Effector memory CD8-positive, alpha-beta T cell (primary cell): Measurements from ENCODE around the gene RNFT2.
"Not testable (repeated sequence)": the region's sequence is repeated elsewhere in the genome, so short reads cannot be mapped to it uniquely, and the experiment has no call there.

ENCODE experiments used
- ATAC-seq: fragments of 150-1000 bp; cut with Tn5 transposase; replicated peaks from 2 replicates; pipeline ENCODE4 v1.10.0; 2021; ENCODE audit warnings: mild to moderate bottlenecking, moderate library complexity
- DNase-seq, 3 experiments: peaks; one replicate each; pipeline ENCODE4 v3.0.0; 2021
- H3K27ac Mint-ChIP-seq, 2 donors: one replicate each; pipeline ENCODE4 v1.8.0; 2022; ENCODE audit warnings: mild to moderate bottlenecking in 2 of 2, mixed read lengths in 2 of 2, moderate library complexity in 2 of 2
- H3K27me3 Mint-ChIP-seq, 2 donors: one replicate each; pipeline ENCODE4 v1.8.0; 2022; ENCODE audit warnings: mixed read lengths in 2 of 2
- H3K36me3 Mint-ChIP-seq: one replicate; pipeline ENCODE4 v1.8.0; 2022; ENCODE audit warnings: mild to moderate bottlenecking, moderate library complexity, mixed read lengths; ENCODE audit not compliant: insufficient read depth
- H3K4me1 Mint-ChIP-seq, 2 donors: one replicate each; pipeline ENCODE4 v1.8.0; 2022; ENCODE audit warnings: low read depth in 2 of 2, mixed read lengths in 2 of 2
- H3K4me3 Mint-ChIP-seq, 2 donors: one replicate each; pipeline ENCODE4 v1.8.0; 2022; ENCODE audit warnings: mild to moderate bottlenecking in 2 of 2, mixed read lengths in 2 of 2, moderate library complexity in 2 of 2
- H3K9me3 Mint-ChIP-seq, 2 donors: one replicate each; pipeline ENCODE4 v1.8.0; 2022; ENCODE audit warnings: mixed read lengths in 2 of 2

The RNFT2 gene

DNA sequence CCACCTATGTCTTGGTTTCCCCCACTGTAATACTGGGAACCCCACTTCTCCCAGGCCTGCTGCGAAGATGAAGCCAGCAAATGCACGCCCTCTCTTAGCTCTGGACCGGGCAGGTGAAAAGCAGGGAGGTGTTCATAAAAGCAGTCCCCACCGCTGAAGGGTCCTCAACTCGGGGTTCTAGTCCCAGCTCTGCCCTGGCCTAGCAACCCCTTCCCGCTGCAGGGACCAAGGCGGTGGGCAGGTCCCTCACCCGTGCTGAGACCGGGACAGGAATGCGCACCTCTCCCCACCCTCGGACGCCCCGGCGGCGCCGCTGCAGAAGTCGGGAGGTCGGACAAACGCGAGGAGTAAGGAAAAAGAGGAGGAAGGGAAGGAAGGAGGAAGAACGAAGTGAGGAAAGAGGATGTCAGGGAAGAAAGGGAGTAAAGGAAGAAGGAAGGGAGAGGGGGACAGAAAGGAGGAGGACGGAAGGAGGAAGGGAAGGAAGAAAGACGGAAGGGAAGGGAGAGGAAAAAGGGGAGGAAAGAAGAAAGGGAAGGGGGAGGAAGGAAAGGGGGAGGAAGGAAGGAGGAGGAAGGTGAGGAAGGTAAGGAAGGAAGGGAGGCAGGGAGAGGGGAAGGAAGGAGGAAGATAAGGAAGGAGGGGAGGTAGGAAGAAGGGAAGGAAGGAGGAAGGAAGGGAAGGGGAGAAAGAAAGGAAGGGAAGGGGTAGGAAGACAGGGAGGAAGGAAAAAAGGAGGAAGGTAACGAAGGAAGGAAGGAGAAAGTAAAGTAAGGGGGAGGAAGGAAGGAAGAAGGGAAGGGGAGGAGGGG is 947 bp upstream of the RNFT2 start:
- DNase-seq (no peak), ATAC-seq (no peak)
- Mint-ChIP-seq H3K36me3 (peaks cover 27% of the 10 kb centered on the region), H3K27me3 (no peaks in the 10 kb centered on the region), H3K9me3 (no peaks in the 10 kb centered on the region), H3K4me3 (peak overlapping the region; percentile 88 to 93), H3K4me1 (peaks cover 35 to 37% of the 10 kb centered on the region in 2 donors), H3K27ac (peak overlapping the region; percentile 91 to 93)

DNA sequence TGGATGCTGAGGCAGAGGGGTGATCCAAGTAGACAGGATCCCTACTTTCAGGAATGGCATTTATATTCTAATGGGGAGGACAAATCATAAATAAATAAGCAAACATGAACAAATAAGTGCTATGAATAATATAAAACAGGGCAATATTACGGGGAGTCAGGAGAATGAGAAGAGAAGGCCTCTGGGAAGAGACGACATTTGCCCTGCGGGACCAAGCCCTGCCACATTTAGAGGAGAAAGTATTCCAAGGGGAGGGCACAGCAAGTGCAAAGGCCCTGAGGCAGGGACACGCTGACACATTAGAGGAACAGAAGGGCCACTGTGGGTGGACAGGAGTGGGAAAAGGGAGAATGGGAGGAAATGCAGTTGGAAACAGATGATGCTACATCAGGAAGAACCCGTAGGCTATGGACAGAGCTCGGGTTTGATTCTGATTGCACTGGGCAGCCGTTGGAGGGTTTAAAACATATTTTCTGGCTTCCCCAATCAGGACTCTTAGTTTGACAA is 1.3 kb downstream of the RNFT2 start:
- Mint-ChIP-seq H3K4me3 (no peak overlapping the region), H3K27me3 (no peaks in the 10 kb centered on the region), H3K9me3 (no peaks in the 10 kb centered on the region), H3K27ac (no peak overlapping the region), H3K36me3 (peaks cover 18% of the 10 kb centered on the region), H3K4me1 (peaks cover 26 to 34% of the 10 kb centered on the region in 2 donors)
- ATAC-seq (no peak), DNase-seq (no peak)

- not testable (repeated sequence) for H3K27me3 Mint-ChIP-seq, H3K27ac Mint-ChIP-seq, ATAC-seq, H3K4me3 Mint-ChIP-seq, DNase-seq, H3K9me3 Mint-ChIP-seq, H3K4me1 Mint-ChIP-seq
- peaks cover 11% of the 10 kb centered on the region for H3K36me3 Mint-ChIP-seq
Observed at GRCh38 chr12:116742787-116743186, 4.7 kb downstream of the RNFT2 start.

DNA sequence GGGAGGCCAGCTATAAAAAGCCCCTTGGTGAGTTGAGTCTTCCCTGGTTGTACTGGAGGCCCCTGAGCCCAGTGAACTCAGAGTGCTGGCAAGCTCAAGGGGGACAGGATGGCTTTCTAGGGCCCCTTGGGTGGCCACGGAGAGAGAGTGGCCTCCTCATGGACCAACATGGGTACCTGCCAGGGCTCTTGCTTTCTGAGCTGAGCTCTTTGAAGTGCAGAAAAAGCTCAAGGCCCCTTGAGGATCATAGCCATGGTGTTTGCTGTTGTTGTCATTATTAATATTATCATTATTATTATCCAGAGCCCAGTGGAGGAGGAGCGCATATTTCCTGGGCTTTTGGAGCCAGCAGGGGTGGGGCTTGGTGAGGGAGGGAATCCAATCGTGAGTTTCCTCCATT is 6.7 kb downstream of the RNFT2 start:
- no peaks in the 10 kb centered on the region for H3K4me1 Mint-ChIP-seq
- no peak overlapping the region for H3K27ac Mint-ChIP-seq
- H3K9me3 Mint-ChIP-seq, result no peaks in the 10 kb centered on the region
- no peak overlapping the region for H3K4me3 Mint-ChIP-seq
- H3K27me3 Mint-ChIP-seq, result no peaks in the 10 kb centered on the region
- ATAC-seq (no peak), DNase-seq (no peak)
- peaks cover 3% of the 10 kb centered on the region for H3K36me3 Mint-ChIP-seq

DNA sequence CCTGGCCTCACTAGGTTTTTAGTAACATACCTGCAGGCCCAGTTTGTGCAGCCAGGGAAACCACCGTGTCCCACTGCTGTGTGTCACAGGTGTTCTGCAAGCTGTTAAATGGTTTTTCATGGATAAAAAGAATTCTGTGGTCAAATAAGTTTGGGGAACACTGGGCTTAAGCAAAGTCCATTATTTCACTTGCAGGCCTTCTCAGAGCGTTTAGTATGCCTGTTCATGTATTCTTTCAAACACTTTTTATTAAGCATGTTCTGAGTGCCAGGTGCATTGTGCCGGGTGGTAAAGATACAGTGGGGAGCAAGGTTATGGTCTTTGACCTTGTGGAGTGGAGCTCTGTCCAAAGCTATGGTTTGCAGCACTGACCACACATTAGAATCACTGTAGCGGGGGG is 7.4 kb downstream of the RNFT2 start:
- DNase-seq, result no peak

GRCh38 chr12:116749884-116750283 is 11.8 kb downstream of the RNFT2 start:
- H3K36me3 Mint-ChIP-seq, result no peaks in the 10 kb centered on the region
- no peaks in the 10 kb centered on the region for H3K9me3 Mint-ChIP-seq
- no peaks in the 10 kb centered on the region for H3K27me3 Mint-ChIP-seq
- H3K4me3 Mint-ChIP-seq, result no peak overlapping the region
- DNase-seq (no peak), ATAC-seq (no peak)
- H3K4me1 Mint-ChIP-seq, result no peaks in the 10 kb centered on the region
- peak overlapping the region in 1 of 2 donors; percentile 19 for H3K27ac Mint-ChIP-seq

More for the DNA sequence above, 7.4 kb downstream of the RNFT2 start:
- Mint-ChIP-seq H3K4me3 (no peak overlapping the region), H3K4me1 (no peaks in the 10 kb centered on the region), H3K9me3 (no peaks in the 10 kb centered on the region), H3K27me3 (no peaks in the 10 kb centered on the region), H3K36me3 (peaks cover 3% of the 10 kb centered on the region), H3K27ac (peak overlapping the region in 1 of 2 donors; percentile 47)
- ATAC-seq, result no peak

DNA sequence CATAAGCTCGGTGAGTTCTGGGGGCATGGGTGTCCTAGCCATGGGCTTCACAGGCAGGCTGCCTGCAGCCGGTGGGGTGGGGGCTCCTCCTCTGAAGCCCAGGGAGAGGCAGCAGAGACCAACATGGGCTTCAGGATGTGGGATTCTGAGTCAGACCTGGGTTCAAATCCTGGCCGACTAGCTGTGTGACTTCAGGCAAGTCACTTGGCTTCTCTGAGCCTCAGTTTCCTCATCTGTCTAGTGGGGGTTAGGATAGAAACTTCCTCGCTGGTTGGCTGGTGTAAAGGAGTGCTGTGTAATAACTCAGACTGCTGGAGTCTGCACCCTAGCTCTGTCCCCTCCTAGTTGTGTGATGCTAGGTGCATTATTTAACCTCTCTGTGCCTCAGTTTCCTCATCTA is 12.2 kb downstream of the RNFT2 start:
- DNase-seq (no peak), ATAC-seq (no peak)
- no peak overlapping the region for H3K27ac Mint-ChIP-seq
- H3K36me3 Mint-ChIP-seq, result no peaks in the 10 kb centered on the region
- H3K4me1 Mint-ChIP-seq, result no peaks in the 10 kb centered on the region
- no peaks in the 10 kb centered on the region for H3K9me3 Mint-ChIP-seq
- H3K4me3 Mint-ChIP-seq, result no peak overlapping the region
- no peaks in the 10 kb centered on the region for H3K27me3 Mint-ChIP-seq

DNA sequence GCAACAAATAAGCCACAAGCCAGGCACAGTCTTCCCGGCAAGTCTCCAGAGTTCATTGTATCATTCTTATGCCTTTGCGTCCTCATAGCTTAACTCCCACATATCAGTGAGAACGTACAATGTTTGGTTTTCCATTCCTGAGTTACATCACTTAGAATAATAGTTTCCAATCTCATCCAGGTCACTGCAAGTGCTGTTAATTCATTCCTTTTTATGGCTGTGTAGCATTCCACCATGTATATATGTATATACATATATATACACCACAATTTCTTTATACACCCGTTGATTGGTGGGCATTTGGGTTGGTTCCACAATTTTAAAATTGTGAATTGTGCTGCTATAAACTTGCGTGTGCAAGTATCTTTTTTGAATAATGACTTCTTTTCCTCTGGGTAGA is 16.0 kb downstream of the RNFT2 start:
- not testable (repeated sequence) for H3K27ac Mint-ChIP-seq, H3K4me1 Mint-ChIP-seq

GRCh38 chr12:116754783-116755182 is 16.7 kb downstream of the RNFT2 start:
- not testable (repeated sequence) for H3K36me3 Mint-ChIP-seq, DNase-seq, H3K27ac Mint-ChIP-seq, H3K27me3 Mint-ChIP-seq, ATAC-seq, H3K4me3 Mint-ChIP-seq, H3K9me3 Mint-ChIP-seq, H3K4me1 Mint-ChIP-seq

More for the DNA sequence above, 16.0 kb downstream of the RNFT2 start:
- not testable (repeated sequence) for H3K9me3 Mint-ChIP-seq, H3K4me3 Mint-ChIP-seq, ATAC-seq, H3K27me3 Mint-ChIP-seq, H3K36me3 Mint-ChIP-seq, DNase-seq

DNA sequence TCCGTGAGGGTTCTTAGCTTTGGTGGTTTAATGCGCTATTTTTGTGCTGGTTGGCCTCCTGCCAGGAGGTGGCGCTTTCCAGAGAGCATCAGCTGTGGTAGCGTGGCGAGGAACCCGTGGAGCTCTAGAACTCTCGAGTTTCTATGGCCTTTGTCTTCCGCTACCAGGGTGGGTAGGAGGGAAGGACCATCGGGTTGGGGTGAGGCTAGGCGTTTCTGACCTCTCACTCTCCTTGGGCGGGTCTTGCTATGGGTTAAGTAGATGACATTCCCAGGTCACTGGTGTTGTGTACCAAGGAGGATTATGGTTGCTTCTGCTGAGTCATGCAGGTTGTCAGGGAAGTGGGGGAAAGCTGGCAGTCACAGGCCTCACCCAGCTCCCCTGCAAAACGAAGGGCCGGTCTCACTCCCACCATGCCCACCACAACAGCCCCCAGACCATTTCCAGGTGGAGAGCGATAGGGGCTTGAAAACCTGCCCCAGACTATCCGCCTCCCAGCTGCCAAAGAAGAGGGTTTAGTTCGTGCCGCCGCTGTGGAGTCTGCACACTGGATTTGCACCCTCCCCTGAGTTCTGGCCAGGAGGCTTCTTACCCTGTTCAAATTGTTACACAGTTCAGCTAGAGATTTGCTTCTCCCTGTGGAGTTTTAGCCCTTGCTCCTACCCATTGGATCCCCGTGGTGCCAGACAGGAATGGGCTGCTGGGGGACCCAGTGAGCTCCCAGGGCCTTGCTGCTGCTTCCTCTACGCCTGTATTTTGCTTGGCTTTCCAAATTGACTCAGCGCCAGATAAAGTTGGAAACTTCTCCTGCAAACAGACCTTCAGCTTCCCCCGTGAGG is 21.9 kb downstream of the RNFT2 start:
- H3K27ac Mint-ChIP-seq, result peak overlapping the region in 1 of 2 donors; percentile 80
- H3K9me3 Mint-ChIP-seq, result no peaks in the 10 kb centered on the region
- peaks cover 0 to 3% of the 10 kb centered on the region in 2 donors for H3K4me1 Mint-ChIP-seq
- H3K4me3 Mint-ChIP-seq, result peak overlapping the region; percentile 36 to 66
- peaks cover 2% of the 10 kb centered on the region for H3K36me3 Mint-ChIP-seq
- no peaks in the 10 kb centered on the region for H3K27me3 Mint-ChIP-seq
- DNase-seq (peak; percentile 16 to 31 (median 21)), ATAC-seq (peak; percentile 66)

DNA sequence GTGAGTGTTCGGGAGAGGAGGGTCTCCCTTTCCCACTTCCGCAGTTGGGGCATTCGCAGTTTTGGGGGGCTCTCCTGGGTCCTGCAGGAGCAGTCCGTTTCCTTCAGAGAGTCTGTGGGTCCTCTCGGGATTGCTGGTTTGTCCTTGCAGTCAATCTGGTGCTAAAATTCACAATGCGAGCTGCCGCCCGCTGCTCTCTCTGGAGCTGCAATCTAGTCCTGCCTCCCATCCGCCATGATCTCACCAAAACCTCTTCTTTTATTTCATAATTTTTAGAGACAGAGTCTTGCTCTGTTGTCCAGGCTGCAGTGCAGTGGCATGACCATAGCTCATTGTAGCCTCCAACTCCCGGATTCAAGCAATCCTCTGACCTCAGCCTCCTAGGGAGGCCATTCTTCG is 22.5 kb downstream of the RNFT2 start:
- H3K4me3 Mint-ChIP-seq, result no peak overlapping the region
- ATAC-seq (no peak), DNase-seq (no peak)
- peaks cover 2% of the 10 kb centered on the region for H3K36me3 Mint-ChIP-seq
- peaks cover 0 to 3% of the 10 kb centered on the region in 2 donors for H3K4me1 Mint-ChIP-seq
- no peak overlapping the region for H3K27ac Mint-ChIP-seq
- no peaks in the 10 kb centered on the region for H3K9me3 Mint-ChIP-seq
- no peaks in the 10 kb centered on the region for H3K27me3 Mint-ChIP-seq

- Mint-ChIP-seq H3K9me3 (no peaks in the 10 kb centered on the region), H3K27me3 (no peaks in the 10 kb centered on the region), H3K27ac (no peak overlapping the region), H3K4me1 (peaks cover 0 to 3% of the 10 kb centered on the region in 2 donors), H3K36me3 (peaks cover 2% of the 10 kb centered on the region), H3K4me3 (no peak overlapping the region)
- ATAC-seq, result no peak
- DNase-seq, result no peak
Observed at GRCh38 chr12:116761499-116761898, 23.4 kb downstream of the RNFT2 start.

DNA sequence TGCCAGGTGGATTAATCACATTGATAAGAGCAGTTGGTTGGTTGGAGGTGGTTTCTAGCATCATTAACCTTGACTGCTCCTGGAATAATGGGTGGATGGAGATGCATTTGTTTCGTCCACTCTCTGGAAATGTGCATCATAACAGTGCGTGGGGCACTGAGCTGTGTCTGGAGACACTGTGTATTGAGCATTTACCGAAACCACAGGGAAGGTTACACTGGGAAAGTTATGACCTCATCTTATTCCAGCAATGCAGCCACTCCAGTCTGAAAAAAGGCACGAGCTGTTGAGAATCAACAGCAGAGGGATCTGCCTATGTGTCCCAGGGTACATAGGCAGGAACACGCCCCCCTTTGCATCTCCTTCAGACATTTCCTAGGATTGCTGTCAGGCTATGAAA is 27.2 kb downstream of the RNFT2 start:
- Mint-ChIP-seq H3K27ac (no peak overlapping the region), H3K27me3 (no peaks in the 10 kb centered on the region)

More for the DNA sequence above, 27.2 kb downstream of the RNFT2 start:
- Mint-ChIP-seq H3K4me1 (no peaks in the 10 kb centered on the region), H3K4me3 (no peak overlapping the region), H3K9me3 (no peaks in the 10 kb centered on the region), H3K36me3 (peaks cover 2% of the 10 kb centered on the region)
- DNase-seq (no peak), ATAC-seq (no peak)
